NT2/D1 (cell line): Measurements from ENCODE around the gene SSR2.

Experiments used
- YY1 ChIP-seq: IDR thresholded peaks from 2 replicates; pipeline ENCODE4 v1.6.1; 2011; ENCODE audit not compliant: insufficient read length, insufficient read depth
- ZNF274 ChIP-seq: IDR thresholded peaks from 2 replicates; pipeline ENCODE4 v1.6.1; 2011; ENCODE audit warnings: mild to moderate bottlenecking, low read depth, low read length

DNA sequence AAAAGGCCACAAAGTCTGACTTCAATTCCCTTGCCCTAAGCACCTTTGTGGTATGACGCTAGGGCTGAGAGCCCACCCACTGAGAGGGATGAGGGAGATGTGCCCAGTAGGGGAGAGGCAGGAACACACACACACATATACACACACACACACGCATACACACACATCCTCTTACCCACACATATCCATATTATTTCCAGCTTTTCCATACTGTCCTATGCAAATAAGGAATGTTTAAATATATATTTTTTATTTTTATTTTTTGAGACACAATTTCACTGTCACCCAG, 43.2 kb upstream of the SSR2 start:
- TF ChIP-seq YY1 (no peak), ZNF274 (no peak)
